Stimulated activated naive CD8-positive, alpha-beta T cell treated with anti-CD3 and anti-CD28 coated beads, Interleukin-15, Interleukin-2, amounts not matched to agents 100 ng/mL and 50 ng/mL, for 24 hours (primary cell): ENCODE data around the gene BIRC7.
A peak's percentile ranks its signal among the peaks of the same experiment; 100 is the strongest.

Experiments used
- H3K27ac Mint-ChIP-seq: one replicate; pipeline ENCODE4 v1.8.0; 2021; ENCODE audit warnings: mild to moderate bottlenecking, mixed read lengths
- H3K27me3 Mint-ChIP-seq: one replicate; pipeline ENCODE4 v1.8.0; 2021; ENCODE audit warnings: mixed read lengths
- H3K36me3 Mint-ChIP-seq: one replicate; pipeline ENCODE4 v1.8.0; 2021; ENCODE audit warnings: low read depth, mixed read lengths
- H3K4me1 Mint-ChIP-seq: one replicate; pipeline ENCODE4 v1.8.0; 2021; ENCODE audit warnings: low read depth, mixed read lengths
- H3K4me3 Mint-ChIP-seq: one replicate; pipeline ENCODE4 v1.8.0; 2021; ENCODE audit warnings: mild to moderate bottlenecking, mixed read lengths
- H3K9me3 Mint-ChIP-seq: one replicate; pipeline ENCODE4 v1.8.0; 2021; ENCODE audit warnings: mixed read lengths

The BIRC7 gene

GRCh38 chr20:63257629-63258028, 21.9 kb downstream of the BIRC7 start:
- Mint-ChIP-seq H3K4me1 (no peaks in the 10 kb centered on the region), H3K27ac (peak overlapping the region; percentile 37), H3K27me3 (peaks cover 39% of the 10 kb centered on the region)

GRCh38 chr20:63258781-63259180, 23.1 kb downstream of the BIRC7 start:
- H3K27ac Mint-ChIP-seq = no peak overlapping the region
- no peaks in the 10 kb centered on the region for H3K4me1 Mint-ChIP-seq
- no peaks in the 10 kb centered on the region for H3K9me3 Mint-ChIP-seq
- no peak overlapping the region for H3K4me3 Mint-ChIP-seq
- no peaks in the 10 kb centered on the region for H3K36me3 Mint-ChIP-seq
- peaks cover 36% of the 10 kb centered on the region for H3K27me3 Mint-ChIP-seq

More at GRCh38 chr20:63257629-63258028, 21.9 kb downstream of the BIRC7 start:
- Mint-ChIP-seq H3K36me3 (no peaks in the 10 kb centered on the region), H3K4me3 (no peak overlapping the region), H3K9me3 (no peaks in the 10 kb centered on the region)

- Mint-ChIP-seq H3K36me3 (no peaks in the 10 kb centered on the region), H3K27me3 (peaks cover 39% of the 10 kb centered on the region), H3K9me3 (no peaks in the 10 kb centered on the region)
These were observed 24.2 kb downstream of the BIRC7 start for GRCh38 chr20:63259734-63260460.

GRCh38 chr20:63260521-63260920, 24.8 kb downstream of the BIRC7 start:
- H3K4me1 Mint-ChIP-seq = no peaks in the 10 kb centered on the region
- no peak overlapping the region for H3K4me3 Mint-ChIP-seq
- no peaks in the 10 kb centered on the region for H3K36me3 Mint-ChIP-seq
- H3K9me3 Mint-ChIP-seq = no peaks in the 10 kb centered on the region
- no peak overlapping the region for H3K27ac Mint-ChIP-seq
- peaks cover 32% of the 10 kb centered on the region for H3K27me3 Mint-ChIP-seq

More at GRCh38 chr20:63259734-63260460, 24.2 kb downstream of the BIRC7 start:
- Mint-ChIP-seq H3K4me1 (no peaks in the 10 kb centered on the region), H3K4me3 (no peak overlapping the region), H3K27ac (no peak overlapping the region)

- no peak overlapping the region for H3K4me3 Mint-ChIP-seq
- no peaks in the 10 kb centered on the region for H3K9me3 Mint-ChIP-seq
- H3K27me3 Mint-ChIP-seq = peaks cover 25% of the 10 kb centered on the region
- H3K4me1 Mint-ChIP-seq = no peaks in the 10 kb centered on the region
- no peak overlapping the region for H3K27ac Mint-ChIP-seq
- no peaks in the 10 kb centered on the region for H3K36me3 Mint-ChIP-seq
These were observed 25.5 kb downstream of the BIRC7 start for GRCh38 chr20:63261060-63261794.

- Mint-ChIP-seq H3K27ac (no peak overlapping the region), H3K27me3 (peaks cover 18% of the 10 kb centered on the region), H3K4me3 (no peak overlapping the region), H3K4me1 (no peaks in the 10 kb centered on the region), H3K9me3 (no peaks in the 10 kb centered on the region), H3K36me3 (no peaks in the 10 kb centered on the region)
These were observed 26.3 kb downstream of the BIRC7 start for GRCh38 chr20:63261795-63262528.

GRCh38 chr20:63262836-63263235, 27.1 kb downstream of the BIRC7 start:
- Mint-ChIP-seq H3K27ac (no peak overlapping the region), H3K27me3 (peaks cover 20% of the 10 kb centered on the region), H3K4me3 (no peak overlapping the region), H3K4me1 (no peaks in the 10 kb centered on the region), H3K36me3 (no peaks in the 10 kb centered on the region), H3K9me3 (no peaks in the 10 kb centered on the region)

GRCh38 chr20:63264000-63264399, 28.3 kb downstream of the BIRC7 start:
- no peak overlapping the region for H3K27ac Mint-ChIP-seq

GRCh38 chr20:63264519-63264918, 28.8 kb downstream of the BIRC7 start:
- H3K36me3 Mint-ChIP-seq = no peaks in the 10 kb centered on the region
- H3K27me3 Mint-ChIP-seq = peaks cover 16% of the 10 kb centered on the region
- no peak overlapping the region for H3K27ac Mint-ChIP-seq
- no peaks in the 10 kb centered on the region for H3K4me1 Mint-ChIP-seq
- no peaks in the 10 kb centered on the region for H3K9me3 Mint-ChIP-seq
- H3K4me3 Mint-ChIP-seq = no peak overlapping the region

More at GRCh38 chr20:63264000-63264399, 28.3 kb downstream of the BIRC7 start:
- H3K4me1 Mint-ChIP-seq = no peaks in the 10 kb centered on the region
- no peak overlapping the region for H3K4me3 Mint-ChIP-seq
- H3K27me3 Mint-ChIP-seq = peaks cover 20% of the 10 kb centered on the region
- no peaks in the 10 kb centered on the region for H3K36me3 Mint-ChIP-seq
- H3K9me3 Mint-ChIP-seq = no peaks in the 10 kb centered on the region

GRCh38 chr20:63265891-63266515, 30.3 kb downstream of the BIRC7 start:
- no peak overlapping the region for H3K4me3 Mint-ChIP-seq
- no peaks in the 10 kb centered on the region for H3K9me3 Mint-ChIP-seq

GRCh38 chr20:63267691-63268090, 32.0 kb downstream of the BIRC7 start:
- peaks cover 6% of the 10 kb centered on the region for H3K4me1 Mint-ChIP-seq
- H3K36me3 Mint-ChIP-seq = no peaks in the 10 kb centered on the region
- H3K27me3 Mint-ChIP-seq = peaks cover 13% of the 10 kb centered on the region
- H3K27ac Mint-ChIP-seq = no peak overlapping the region
- H3K4me3 Mint-ChIP-seq = no peak overlapping the region
- no peaks in the 10 kb centered on the region for H3K9me3 Mint-ChIP-seq

More at GRCh38 chr20:63265891-63266515, 30.3 kb downstream of the BIRC7 start:
- Mint-ChIP-seq H3K4me1 (no peaks in the 10 kb centered on the region), H3K27me3 (peaks cover 16% of the 10 kb centered on the region), H3K27ac (no peak overlapping the region), H3K36me3 (no peaks in the 10 kb centered on the region)

GRCh38 chr20:63268256-63268655, 32.6 kb downstream of the BIRC7 start:
- no peak overlapping the region for H3K27ac Mint-ChIP-seq
- H3K27me3 Mint-ChIP-seq = peaks cover 9% of the 10 kb centered on the region
- H3K4me3 Mint-ChIP-seq = no peak overlapping the region
- H3K36me3 Mint-ChIP-seq = no peaks in the 10 kb centered on the region
- peaks cover 6% of the 10 kb centered on the region for H3K4me1 Mint-ChIP-seq
- no peaks in the 10 kb centered on the region for H3K9me3 Mint-ChIP-seq

- H3K36me3 Mint-ChIP-seq = no peaks in the 10 kb centered on the region
- H3K4me1 Mint-ChIP-seq = peaks cover 12% of the 10 kb centered on the region
- no peaks in the 10 kb centered on the region for H3K9me3 Mint-ChIP-seq
- H3K27ac Mint-ChIP-seq = no peak overlapping the region
- H3K4me3 Mint-ChIP-seq = no peak overlapping the region
- H3K27me3 Mint-ChIP-seq = peaks cover 9% of the 10 kb centered on the region
These were observed 33.1 kb downstream of the BIRC7 start for GRCh38 chr20:63268671-63269439.

- Mint-ChIP-seq H3K4me1 (peaks cover 19% of the 10 kb centered on the region), H3K27ac (no peak overlapping the region), H3K36me3 (no peaks in the 10 kb centered on the region), H3K9me3 (no peaks in the 10 kb centered on the region), H3K27me3 (peaks cover 4% of the 10 kb centered on the region), H3K4me3 (no peak overlapping the region)
These were observed 34.0 kb downstream of the BIRC7 start for GRCh38 chr20:63269724-63270123.
